HepG2 (cell line): ENCODE data around the gene ATOH7. TPM values are rescaled to one million over a fixed set of nuclear protein-coding genes. Genes with fewer than 3 reads are reported as not detected.

ENCODE experiments used
- ATAC-seq: fragments of 200-7000 bp; cut with Tn5 transposase; 3 replicates; pipeline ENCODE4 v1.9.1; 2020; ENCODE audit warnings: mild to moderate bottlenecking, moderate library complexity
- BruUV-seq: library from RNA; stranded (reverse); fragments of 400-500 nt; replicated peaks from 2 replicates; lab custom pipeline; 2021; lab: Mats Ljungman, UMichigan
- CTCF ChIA-PET: fragments of 300-600 bp; formaldehyde crosslinking; extraction: SDS; loops from one replicate; lab custom pipeline; 2021; ENCODE audit warnings: low total read pairs, inconsistent platforms, low intra/inter-chr PET ratio; lab: Yijun Ruan, JAX
- POLR2A ChIA-PET: fragments of 350-600 bp; sonication (Branson Sonifier 250); formaldehyde crosslinking; loops from one replicate; lab custom pipeline; 2020; ENCODE audit warnings: antibody characterized with exemption, inconsistent platforms; lab: Yijun Ruan, JAX
- DNase-seq: peaks from one replicate; pipeline ENCODE4 v3.0.0-alpha.2; 2015; ENCODE audit warnings: low spot score
- FAIRE-seq: peaks from 3 replicates; lab custom pipeline; 2011; peaks lifted over from hg19 to GRCh38; lab: Jason Lieb, UNC
- H2AFZ ChIP-seq: one replicate; pipeline ENCODE4 v1.6.1; 2011; ENCODE audit warnings: low read length, inconsistent platforms
- H3K27ac ChIP-seq: fragments of 300-600 bp; 3 replicates; pipeline ENCODE4 v1.8.0; 2011; ENCODE audit warnings: mixed run types, mild to moderate bottlenecking, mixed read lengths, low read length, inconsistent platforms; ENCODE audit not compliant: insufficient read depth; ENCODE audit errors: extremely low read length
- H3K27me3 ChIP-seq, 2 experiments: fragments of 200-600 bp in 1 of 2; 2 replicates in 1 of 2; 3 replicates in 1 of 2; pipeline versions ENCODE4 v1.6.0 to v1.8.0; 2011; ENCODE audit warnings: low read length in 2 of 2, mild to moderate bottlenecking in 2 of 2, moderate library complexity in 2 of 2, inconsistent platforms in 1 of 2; ENCODE audit not compliant: insufficient read depth in 2 of 2, control insufficient read depth in 1 of 2
- H3K36me3 ChIP-seq, 2 experiments: fragments of 200-600 bp in 1 of 2; replicated peaks in 1 of 2; 2 replicates in 1 of 2; 3 replicates in 1 of 2; pipeline versions ENCODE4 v1.5.1 to v1.8.0; 2011; ENCODE audit warnings: low read length in 2 of 2, inconsistent platforms in 1 of 2; ENCODE audit not compliant: insufficient read depth in 2 of 2, control insufficient read depth in 1 of 2
- H3K4me1 ChIP-seq: 2 replicates; pipeline ENCODE4 v1.5.1; 2012; ENCODE audit warnings: low read length, inconsistent platforms; ENCODE audit not compliant: insufficient read depth
- H3K4me2 ChIP-seq: 2 replicates; pipeline ENCODE4 v1.6.0; 2011; ENCODE audit warnings: low read depth, low read length, inconsistent platforms
- H3K4me3 ChIP-seq, 3 experiments: fragments of 200-600 bp in 1 of 3; sonication (generic), shearing (Covaris generic) in 1 of 3; replicated peaks in 1 of 3; 2 replicates each; pipeline ENCODE4 v1.5.1; 2011 to 2016; ENCODE audit warnings: low read length in 3 of 3, inconsistent platforms in 2 of 3, low read depth in 2 of 3, mild to moderate bottlenecking in 2 of 3, control low read depth in 1 of 3, mixed read lengths in 1 of 3; ENCODE audit not compliant: insufficient read depth in 1 of 3
- H3K79me2 ChIP-seq: one replicate; pipeline ENCODE4 v1.6.1; 2011; ENCODE audit warnings: low read length, inconsistent platforms; ENCODE audit not compliant: insufficient read depth
- H3K9ac ChIP-seq: 2 replicates; pipeline ENCODE4 v1.6.0; 2011; ENCODE audit warnings: mild to moderate bottlenecking, low read depth, low read length, inconsistent platforms; ENCODE audit not compliant: insufficient read depth
- H3K9me3 ChIP-seq: 2 replicates; pipeline ENCODE4 v1.5.1; 2012; ENCODE audit warnings: mild to moderate bottlenecking, low read length
- H4K20me1 ChIP-seq: 2 replicates; pipeline ENCODE4 v1.6.0; 2011; ENCODE audit warnings: inconsistent platforms, mild to moderate bottlenecking, low read length, moderate library complexity; ENCODE audit not compliant: insufficient read depth
- CTCF ChIP-seq: sonication (generic); formaldehyde crosslinking; IDR thresholded peaks from 2 replicates; pipeline ENCODE4 v1.5.0; 2020; ENCODE audit warnings: mild to moderate bottlenecking, missing genetic modification reagents, moderate library complexity
- FOXA3 ChIP-seq: IDR thresholded peaks from 2 replicates; pipeline ENCODE4 v1.6.1; 2016; ENCODE audit warnings: missing genetic modification reagents, missing compliant biosample characterization
- STAG1 ChIP-seq: sonication (generic); formaldehyde crosslinking; IDR thresholded peaks from 2 replicates; pipeline ENCODE4 v1.4.0; 2020; ENCODE audit warnings: missing genetic modification reagents
- ZNF512 ChIP-seq: sonication (generic); formaldehyde crosslinking; IDR thresholded peaks from 2 replicates; pipeline ENCODE4 v1.4.0; 2020; ENCODE audit warnings: mild to moderate bottlenecking, missing genetic modification reagents
- ZNF562 ChIP-seq: sonication (generic); formaldehyde crosslinking; IDR thresholded peaks from 2 replicates; pipeline ENCODE4 v1.8.0; 2022; ENCODE audit warnings: missing genetic modification reagents, borderline replicate concordance
- ZSCAN5A ChIP-seq: sonication (generic); formaldehyde crosslinking; IDR thresholded peaks from 2 replicates; pipeline ENCODE4 v1.8.0; 2022; ENCODE audit warnings: mild to moderate bottlenecking, missing genetic modification reagents, borderline replicate concordance
- WGBS: methylation state at CpG from one replicate; pipeline ENCODE4 v1.1.6; 2017; ENCODE audit warnings: low lambda C conversion rate; 5-methylcytosine and 5-hydroxymethylcytosine counted together
- in situ Hi-C: cut with HindIII; loops from 2 replicates; pipeline ENCODE4 v1.10.0; 2017; ENCODE audit warnings: low pct_unique_long_range_greater_than_20kb; ENCODE audit not compliant: extremely low pct_ligation_motif_present
- intact Hi-C: fragments of 100-400 bp; cut with micrococcal nuclease; formaldehyde crosslinking; loops from one replicate; pipeline ENCODE4 v1.10.0; 2022; ENCODE audit not compliant: unreplicated experiment
- polyA plus RNA-seq, 8 experiments: library from polyadenylated mRNA; depleted of rRNA in 3 of 8; stranded (reverse) in 7 of 8; unstranded in 1 of 8; fragments of >200 nt; fragmentation: Illumina TruSeq in 4 of 8; extraction: Trizol in 4 of 8; gene quantifications; 2 replicates each; pipeline versions ENCODE4 v1.2.1 to v1.2.3, GENCODE V29; 2011 to 2016; ENCODE audit warnings: low read depth in 4 of 8, missing spikeins in 1 of 8, mixed read lengths in 1 of 8; ENCODE audit not compliant: insufficient read depth in 1 of 8
- total RNA-seq, 5 experiments: library from RNA; depleted of rRNA; stranded (reverse); fragments of >200 nt; fragmentation: Illumina TruSeq; extraction: Trizol; gene quantifications; 2 replicates each; pipeline ENCODE4 v1.2.3, GENCODE V29; 2016; ENCODE audit warnings: low read depth in 1 of 5

The ATOH7 gene
- total and polyA plus RNA-seq, 2 of the 13 experiments (the other 11 are each of a cell fraction or from before 2014, with no cell fraction given): 0.07 to 0.11 TPM

DNA sequence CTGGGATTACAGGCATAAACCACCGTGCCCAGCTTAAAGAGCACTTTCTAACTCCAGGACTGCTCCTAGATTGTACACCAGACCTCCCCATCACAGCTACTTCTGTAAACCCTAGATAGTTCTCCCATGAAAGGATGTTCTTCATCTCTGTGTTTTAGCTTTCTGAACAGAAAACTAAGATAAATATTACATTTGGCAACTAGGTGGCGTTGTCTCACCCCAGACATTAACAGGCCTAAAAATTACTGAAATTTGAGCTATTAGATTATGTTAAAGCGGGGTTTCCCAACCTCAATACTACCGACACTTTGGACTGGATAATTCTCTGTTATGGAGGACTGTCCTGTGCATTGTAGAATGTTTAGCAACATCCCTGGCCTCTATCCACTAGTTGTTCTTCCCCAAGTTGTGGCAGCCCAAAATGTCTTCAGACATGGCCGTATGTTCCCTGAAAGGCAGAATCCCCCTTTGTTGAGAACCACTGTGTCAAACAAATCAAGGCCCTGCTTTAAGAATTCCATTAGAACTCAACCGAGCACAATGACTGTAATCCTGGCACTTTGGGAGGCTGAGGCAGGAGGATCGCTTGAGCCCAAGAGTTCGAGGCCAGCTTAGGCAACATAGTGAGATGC is 19.1 kb downstream of the ATOH7 start:
- Histone ChIP-seq H3K27me3 (0 out of 5 replicates have a peak, but pooled peaks cover 0 to 4% of the 10 kb centered on the region in 2 experiments), H3K4me1 (peaks cover 7% of the 10 kb centered on the region; the same call in 1 of the 2 replicates), H3K79me2 (no peaks in the 10 kb centered on the region), H3K9me3 (no peaks in the 10 kb centered on the region), H4K20me1 (no peaks in the 10 kb centered on the region), H3K36me3 (no peaks in the 10 kb centered on the region), H3K9ac (no peak overlapping the region), H3K27ac (no peak overlapping the region), H2AFZ (no peak overlapping the region), H3K4me2 (no peak overlapping the region), H3K4me3 (no peak overlapping the region)
- WGBS: 41% methylated on average over 7 of the region's 8 CpGs
- CTCF ChIA-PET: interaction anchor here (1.1 to 2.5 kb wide), 2 partner anchors 90 to 136 kb away, joined by 5 to 20 read pairs; no protein-coding TSS in a partner anchor
- FAIRE-seq (peak; percentile 8), ATAC-seq (no peak), DNase-seq (peak; percentile 15)
- intact Hi-C loops (loop anchor here (1.0 to 2.0 kb wide), 2 partner anchors 89 to 136 kb away; no protein-coding TSS in a partner anchor), in situ Hi-C loops (loop anchor here (5.0 to 10.0 kb wide), 2 partner anchors 89 to 358 kb away; no protein-coding TSS in a partner anchor)
- no TSS peak for BruUV-seq
- POLR2A ChIA-PET: interaction anchor here (1.1 kb wide), 1 partner anchor 119 kb away, joined by 6 read pairs; the partner anchor contains the start of genes HNRNPH3 and PBLD
- no peak for TF ChIP-seq ZSCAN5A (CRISPR knock-in tag)
- TF ChIP-seq STAG1: peak; percentile 60
- TF ChIP-seq ZNF562 (CRISPR knock-in tag): no peak
- no peak for TF ChIP-seq FOXA3
- TF ChIP-seq CTCF (CRISPR knock-in tag): peak; percentile 67
- TF ChIP-seq ZNF512 (CRISPR knock-in tag): no peak
